HG03097 (cell line): ENCODE data around the gene CRTAC1.

Experiments used
- ATAC-seq: cut with Tn5 transposase; IDR thresholded peaks from one replicate; pipeline ENCODE4 v1.9.1; 2021; ENCODE audit not compliant: unreplicated experiment, low FRiP score

The CRTAC1 gene

GRCh38 chr10:98029149-98030092 lies 1.0 kb downstream of the CRTAC1 start:
- no peak for ATAC-seq

- ATAC-seq = no peak
Observed at GRCh38 chr10:98028168-98028770, 2.2 kb downstream of the CRTAC1 start.

- no peak for ATAC-seq
Observed at GRCh38 chr10:98023024-98023423, 7.4 kb downstream of the CRTAC1 start.

GRCh38 chr10:98020784-98021183 lies 9.6 kb downstream of the CRTAC1 start:
- no peak for ATAC-seq

GRCh38 chr10:98020254-98020653 lies 10.2 kb downstream of the CRTAC1 start:
- ATAC-seq = no peak

GRCh38 chr10:98019784-98020183 lies 10.6 kb downstream of the CRTAC1 start:
- ATAC-seq = no peak

- ATAC-seq = no peak
Observed at GRCh38 chr10:98016772-98017475, 13.5 kb downstream of the CRTAC1 start.

- no peak for ATAC-seq
Observed at GRCh38 chr10:98013776-98014175, 16.6 kb downstream of the CRTAC1 start.

- ATAC-seq = no peak
Observed at GRCh38 chr10:98013122-98013521, 17.3 kb downstream of the CRTAC1 start.

- ATAC-seq = no peak
Observed at GRCh38 chr10:98012644-98013043, 17.8 kb downstream of the CRTAC1 start.

- ATAC-seq = no peak
Observed at GRCh38 chr10:98010939-98011685, 19.3 kb downstream of the CRTAC1 start.

- no peak for ATAC-seq
Observed at GRCh38 chr10:98006266-98006665, 24.2 kb downstream of the CRTAC1 start.

GRCh38 chr10:98001736-98002135 lies 28.7 kb downstream of the CRTAC1 start:
- ATAC-seq = no peak

- no peak for ATAC-seq
Observed at GRCh38 chr10:98000346-98000745, 30.1 kb downstream of the CRTAC1 start.

GRCh38 chr10:97999923-98000248 lies 30.5 kb downstream of the CRTAC1 start:
- no peak for ATAC-seq

GRCh38 chr10:97999066-97999922 lies 31.1 kb downstream of the CRTAC1 start:
- no peak for ATAC-seq

GRCh38 chr10:97991871-97992270 lies 38.5 kb downstream of the CRTAC1 start:
- ATAC-seq = no peak

- no peak for ATAC-seq
Observed at GRCh38 chr10:97981816-97982215, 48.6 kb downstream of the CRTAC1 start.

- ATAC-seq = no peak
Observed at GRCh38 chr10:97977673-97978072, 52.7 kb downstream of the CRTAC1 start.

- no peak for ATAC-seq
Observed at GRCh38 chr10:97975598-97975997, 54.8 kb downstream of the CRTAC1 start.
